Spleen (tissue), 11 donors: ENCODE measurements around the gene COL19A1. TPM values are rescaled to one million over a fixed set of nuclear protein-coding genes. Genes with fewer than 3 reads are reported as not detected.

Experiments
- DNase-seq: peaks from one replicate; pipeline ENCODE4 v3.0.0-alpha.2; 2020
- H3K27ac ChIP-seq, 8 donors: fragments of 200-600 bp; sonication (generic) in 7 of 8; 1 replicate in 4 of 8; 2 replicates in 4 of 8; pipeline versions ENCODE4 v1.5.0 to v1.8.0; 2016 to 2021; ENCODE audit warnings: inconsistent platforms in 4 of 8, mild to moderate bottlenecking in 4 of 8, moderate library complexity in 1 of 8
- H3K27me3 ChIP-seq, 7 donors: fragments of 200-600 bp; sonication (generic) in 6 of 7; replicated peaks in 1 of 7; 1 replicate in 4 of 7; 2 replicates in 3 of 7; pipeline versions ENCODE4 v1.5.0 to v1.8.0; 2016 to 2021; ENCODE audit warnings: inconsistent platforms in 3 of 7, mild to moderate bottlenecking in 1 of 7
- H3K36me3 ChIP-seq, 6 donors: fragments of 200-600 bp; sonication (generic) in 5 of 6; 1 replicate in 4 of 6; 2 replicates in 2 of 6; pipeline versions ENCODE4 v1.5.0 to v1.8.0; 2016 to 2021; ENCODE audit warnings: inconsistent platforms in 2 of 6
- H3K4me1 ChIP-seq, 6 donors: fragments of 200-600 bp; sonication (generic) in 5 of 6; 1 replicate in 3 of 6; 2 replicates in 3 of 6; pipeline versions ENCODE4 v1.5.0 to v1.8.0; 2016 to 2021; ENCODE audit warnings: inconsistent platforms in 3 of 6
- H3K4me3 ChIP-seq, 8 donors: fragments of 200-600 bp; sonication (generic) in 7 of 8; 1 replicate in 4 of 8; 2 replicates in 4 of 8; pipeline versions ENCODE4 v1.5.0 to v1.8.0; 2016 to 2021; ENCODE audit warnings: inconsistent platforms in 4 of 8, mild to moderate bottlenecking in 4 of 8, moderate library complexity in 2 of 8
- H3K9me3 ChIP-seq, 8 donors: fragments of 200-600 bp; sonication (generic) in 7 of 8; 1 replicate in 4 of 8; 2 replicates in 4 of 8; pipeline versions ENCODE4 v1.5.0 to v1.8.0; 2016 to 2021; ENCODE audit warnings: inconsistent platforms in 4 of 8
- CTCF ChIP-seq, 11 experiments: fragments of 200-600 bp in 7 of 11; fragments of 450-650 bp in 4 of 11; sonication (generic) in 4 of 11; IDR thresholded peaks in 8 of 11; conservative IDR thresholded peaks in 3 of 11; 1 replicate in 7 of 11; 2 replicates in 4 of 11; pipeline versions ENCODE4 v1.4.0 to v1.8.0; 2016 to 2021; ENCODE audit warnings: antibody characterized with exemption in 11 of 11, inconsistent platforms in 4 of 11, mild to moderate bottlenecking in 1 of 11
- POLR2A ChIP-seq, 3 donors: fragments of 450-650 bp; IDR thresholded peaks; one replicate each; pipeline ENCODE4 v1.5.1; 2017; ENCODE audit warnings: antibody characterized with exemption in 3 of 3, mild to moderate bottlenecking in 1 of 3
- POLR2AphosphoS5 ChIP-seq, 3 donors: sonication (generic); formaldehyde crosslinking; IDR thresholded peaks; one replicate each; pipeline ENCODE4 v1.5.1; 2017; ENCODE audit warnings: antibody characterized with exemption in 3 of 3
- WGBS, 5 donors: extraction: QIAGEN DNeasy Blood & Tissue Kit in 3 of 5; methylation state at CpG; one replicate each; pipeline versions ENCODE4 v1.1.5 to v1.1.7; 2013 to 2018; 5-methylcytosine and 5-hydroxymethylcytosine counted together
- intact Hi-C: fragments of 100-400 bp; cut with DNase I; formaldehyde crosslinking; loops from one replicate; pipeline ENCODE4 v1.15.0; 2023; ENCODE audit warnings: low total_unique reads
- polyA plus RNA-seq, 3 donors: library from polyadenylated mRNA; stranded (reverse); fragments of 200-250 nt; gene quantifications; one replicate each; pipeline ENCODE4 v1.2.1, GENCODE V29; 2013
- total RNA-seq, 7 donors: library from RNA; depleted of rRNA in 3 of 7; stranded (reverse); fragments of >200 nt in 3 of 7; fragmentation: NEBNext Ultra II Directional in 4 of 7; extraction: Animal tissue kit (Norgen Biotek cat#: 25700) in 4 of 7; gene quantifications; one replicate each; pipeline versions ENCODE4 v1.1.0 to v1.2.1, GENCODE V29; 2016 to 2021
- donor health status: healthy with polysubstance abuse.
- donor health status: DM: no; HTN: no; CAD: no; lungs with moderate emphysema.
- donor health status: DM: no; HTN: no; CAD: no.
- donor health status: Bipolar disorder and iron deficiency.
- donor health status: healthy.
- donor health status: DM: no; HTN: no; CAD: no.
- donor health status: DM: yes; HTN: yes; CAD: no.

The COL19A1 gene
- total and polyA plus RNA-seq, 10 donors: 0.48 to 14.5 (median 10.2) TPM

DNA sequence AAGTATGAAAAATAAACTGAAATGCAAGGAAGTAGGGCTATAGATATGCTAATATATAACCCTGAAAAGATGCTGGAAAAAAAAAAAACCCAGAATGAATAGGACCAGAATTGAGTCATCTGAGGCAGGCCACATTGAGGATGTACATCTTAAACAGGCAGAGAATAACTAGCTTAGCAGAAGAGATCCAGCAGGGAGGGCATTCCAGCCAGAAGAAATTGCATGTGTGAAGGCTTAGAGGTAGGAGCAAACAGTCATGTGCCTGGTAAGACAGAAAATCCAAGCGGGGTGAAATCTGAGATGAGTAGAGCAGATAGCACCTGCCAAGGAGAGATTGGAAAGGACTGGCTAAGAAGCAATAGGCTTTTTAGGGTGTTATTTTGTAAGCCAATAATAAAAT is 2.6 kb downstream of the COL19A1 start:
- peak overlapping the region in 2 of 8 donors; percentile 85 to 88 for H3K27ac ChIP-seq
- DNase-seq: no peak
- peaks cover 0 to 62% (median 20%) of the 10 kb centered on the region in 6 donors for H3K4me1 ChIP-seq
- H3K36me3 ChIP-seq: no peaks in the 10 kb centered on the region
- intact Hi-C loops: no loop called here
- H3K9me3 ChIP-seq: no peaks in the 10 kb centered on the region
- H3K27me3 ChIP-seq: peaks cover 0 to 47% (median 19%) of the 10 kb centered on the region in 7 donors
- no peak for TF ChIP-seq POLR2A (IDR thresholded peaks at IDR 0.05)
- no peak for TF ChIP-seq CTCF (IDR thresholded peaks at IDR 0.05 in 8 of 11, conservative IDR thresholded peaks at IDR 0.05 in 3 of 11)
- no peak for TF ChIP-seq POLR2AphosphoS5 (IDR thresholded peaks at IDR 0.05)
- WGBS, 5 donors: 91 to 100% (median 93%) methylated on average over 1 of the region's 1 CpG
- H3K4me3 ChIP-seq: no peak overlapping the region

DNA sequence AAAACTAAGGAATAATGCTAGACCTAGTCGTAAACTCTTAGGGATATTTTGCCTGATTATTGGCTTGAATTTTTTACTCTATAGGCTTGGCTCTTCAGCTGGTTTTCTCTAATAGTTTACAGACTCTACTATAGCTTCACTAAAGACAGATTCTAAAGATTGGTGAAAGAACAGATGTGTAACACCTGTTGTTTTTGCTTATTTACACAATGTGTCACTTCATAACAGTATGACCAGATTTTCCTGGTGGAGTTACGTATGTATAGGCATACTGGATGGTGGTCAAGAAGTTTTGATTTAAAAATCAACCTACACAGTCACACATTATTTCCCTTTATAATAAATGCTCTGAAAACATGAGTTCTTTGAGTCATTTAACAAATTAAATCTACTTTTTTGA is 4.8 kb downstream of the COL19A1 start:
- Histone ChIP-seq H3K9me3 (no peaks in the 10 kb centered on the region), H3K27ac (no peak overlapping the region), H3K27me3 (peaks cover 0 to 26% (median 9%) of the 10 kb centered on the region in 7 donors), H3K4me3 (no peak overlapping the region), H3K36me3 (no peaks in the 10 kb centered on the region), H3K4me1 (peaks cover 0 to 41% (median 13%) of the 10 kb centered on the region in 6 donors)
- 87 to 95% (median 91%) methylated on average over 2 of the region's 2 CpGs for WGBS, 5 donors
- TF ChIP-seq POLR2A (IDR thresholded peaks at IDR 0.05) (no peak), POLR2AphosphoS5 (IDR thresholded peaks at IDR 0.05) (no peak), CTCF (IDR thresholded peaks at IDR 0.05 in 8 of 11, conservative IDR thresholded peaks at IDR 0.05 in 3 of 11) (no peak)
- DNase-seq: no peak
- intact Hi-C loops: no loop called here

- intact Hi-C loops: no loop called here
- Histone ChIP-seq H3K36me3 (no peaks in the 10 kb centered on the region), H3K9me3 (no peaks in the 10 kb centered on the region), H3K27ac (no peak overlapping the region), H3K4me3 (no peak overlapping the region), H3K27me3 (peaks cover 0 to 4% (median 0%) of the 10 kb centered on the region in 7 donors), H3K4me1 (peaks cover 0 to 21% (median 0%) of the 10 kb centered on the region in 6 donors)
- DNase-seq: no peak
- 80 to 86% (median 86%) methylated on average over 2 of the region's 2 CpGs for WGBS, 5 donors
- no peak for TF ChIP-seq POLR2AphosphoS5 (IDR thresholded peaks at IDR 0.05)
- no peak for TF ChIP-seq POLR2A (IDR thresholded peaks at IDR 0.05)
- no peak for TF ChIP-seq CTCF (IDR thresholded peaks at IDR 0.05 in 8 of 11, conservative IDR thresholded peaks at IDR 0.05 in 3 of 11)
Measured at GRCh38 chr6:69873291-69873690, 6.9 kb downstream of the COL19A1 start.

DNA sequence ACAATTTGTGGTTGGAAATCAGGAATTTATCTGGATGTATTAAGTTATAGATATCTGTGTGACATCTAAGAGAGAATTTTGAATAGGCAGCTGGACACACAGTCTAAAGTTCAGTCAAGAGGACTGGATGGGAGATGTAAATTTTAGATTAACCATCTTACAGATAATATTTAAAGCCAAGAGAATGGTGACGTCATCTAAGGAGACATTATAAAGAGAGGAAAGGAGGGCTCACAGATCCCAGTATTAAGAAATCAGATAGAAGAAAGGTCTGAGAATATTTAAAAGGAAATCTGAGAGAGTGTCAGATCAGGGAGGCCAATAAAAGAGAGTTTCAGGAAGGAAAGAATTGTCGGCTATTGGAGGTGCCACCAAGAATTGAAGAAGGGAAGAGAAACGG is 9.4 kb downstream of the COL19A1 start:
- Histone ChIP-seq H3K4me1 (peaks cover 0 to 23% (median 4%) of the 10 kb centered on the region in 6 donors), H3K27me3 (no peaks in the 10 kb centered on the region), H3K36me3 (no peaks in the 10 kb centered on the region), H3K9me3 (no peaks in the 10 kb centered on the region), H3K27ac (no peak overlapping the region), H3K4me3 (no peak overlapping the region)
- intact Hi-C loops: no loop called here
- 76 to 94% (median 81%) methylated on average over 3 of the region's 3 CpGs for WGBS, 5 donors
- TF ChIP-seq CTCF (IDR thresholded peaks at IDR 0.05 in 8 of 11, conservative IDR thresholded peaks at IDR 0.05 in 3 of 11) (no peak), POLR2AphosphoS5 (IDR thresholded peaks at IDR 0.05) (no peak), POLR2A (IDR thresholded peaks at IDR 0.05) (no peak)
- DNase-seq: no peak
